Stimulated activated CD4-positive, alpha-beta T cell treated with anti-CD3 and anti-CD28 coated beads, Interleukin-12 subunit alpha, Interleukin-12 subunit beta, amount 100 ng/mL, for 48 hours (primary cell): Measurements from ENCODE around the gene PRRX2.
A peak's percentile ranks its signal among the peaks of the same experiment; 100 is the strongest.

ENCODE experiments used
- DNase-seq, 3 donors: peaks; one replicate each; pipeline ENCODE4 v3.0.0-alpha.2; 2020; ENCODE audit warnings: low read depth in 2 of 3, low spot score in 1 of 3

The PRRX2 gene

DNA sequence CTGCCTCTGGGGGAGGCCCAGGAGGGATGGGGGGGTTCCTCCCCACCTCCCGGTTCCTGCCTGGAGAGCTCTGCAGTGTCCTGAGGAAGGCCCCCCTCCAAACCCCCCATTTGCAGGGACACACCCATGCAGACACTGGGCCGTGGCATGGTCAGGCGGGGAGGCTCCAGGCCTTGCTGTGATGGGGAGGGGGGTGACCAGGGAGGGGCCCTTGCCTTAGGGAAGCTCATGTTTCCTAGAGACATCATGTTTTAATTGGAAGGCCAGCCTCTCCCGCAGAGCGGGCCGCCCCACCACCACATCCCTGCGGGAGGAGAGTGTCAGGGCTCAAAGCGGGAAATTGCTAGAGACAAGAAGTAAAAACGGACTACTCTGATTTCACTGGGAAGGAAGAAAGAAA, 12.0 kb downstream of the PRRX2 start:
- no peak for DNase-seq

DNA sequence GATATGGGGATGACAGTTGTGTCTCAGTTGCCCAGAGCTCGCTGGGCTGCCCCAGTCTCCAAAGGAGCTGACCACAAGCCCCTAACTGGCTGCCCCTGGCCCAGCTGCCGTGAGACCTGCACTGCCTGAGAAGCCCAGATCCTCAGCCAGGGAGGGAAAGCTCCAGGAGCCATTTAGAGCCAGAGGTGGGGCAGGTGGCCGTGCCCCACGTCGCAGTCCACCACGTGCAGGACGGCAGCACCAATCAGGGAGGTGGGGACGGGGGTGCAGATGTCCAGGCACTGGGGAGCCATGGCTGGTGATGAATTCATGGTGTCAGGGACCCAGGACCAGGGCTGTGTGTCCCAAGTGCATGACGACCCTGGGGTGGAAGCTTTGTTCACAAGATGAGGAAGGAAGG, 13.4 kb downstream of the PRRX2 start:
- DNase-seq: no peak

DNA sequence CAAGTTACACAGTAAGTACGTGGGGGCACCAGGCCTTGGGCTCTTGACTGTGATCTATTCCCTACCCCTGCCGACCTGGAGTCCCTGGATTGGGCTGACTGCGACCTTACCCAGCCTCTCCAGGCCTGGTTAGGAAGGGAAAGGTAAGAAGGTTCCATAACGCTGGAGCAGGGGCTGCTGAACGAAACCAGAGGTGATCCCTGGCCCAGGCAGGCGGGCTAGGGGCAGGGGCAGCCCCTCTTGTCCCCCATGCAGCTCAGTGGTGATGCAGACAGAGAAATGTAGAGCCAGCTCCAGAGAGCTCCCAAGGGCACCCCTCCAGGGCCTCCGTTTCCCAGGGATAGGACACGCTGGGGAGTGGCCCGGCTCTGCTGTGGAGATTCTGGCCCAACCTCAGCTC, 14.1 kb downstream of the PRRX2 start:
- no peak for DNase-seq

DNA sequence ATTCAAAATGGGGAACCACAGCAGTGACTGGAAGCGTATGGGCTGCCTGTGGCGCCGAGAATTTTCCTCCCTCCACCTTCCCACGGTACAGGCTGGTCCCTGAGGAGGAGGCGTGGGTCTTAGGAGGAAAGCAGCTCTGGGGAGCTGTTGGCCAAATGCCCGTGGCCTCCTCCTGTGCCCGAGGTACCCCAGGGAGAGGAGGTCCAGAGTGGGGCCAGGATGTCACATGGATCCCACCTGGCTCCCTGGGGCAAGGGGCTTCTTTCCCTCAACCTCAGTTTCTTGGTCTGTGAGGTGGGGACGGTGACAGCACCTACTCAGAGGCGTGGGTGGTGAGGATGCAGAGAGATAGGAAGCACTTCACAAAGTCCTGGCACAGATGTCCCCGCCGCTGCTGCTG, 16.5 kb downstream of the PRRX2 start:
- no peak for DNase-seq

DNA sequence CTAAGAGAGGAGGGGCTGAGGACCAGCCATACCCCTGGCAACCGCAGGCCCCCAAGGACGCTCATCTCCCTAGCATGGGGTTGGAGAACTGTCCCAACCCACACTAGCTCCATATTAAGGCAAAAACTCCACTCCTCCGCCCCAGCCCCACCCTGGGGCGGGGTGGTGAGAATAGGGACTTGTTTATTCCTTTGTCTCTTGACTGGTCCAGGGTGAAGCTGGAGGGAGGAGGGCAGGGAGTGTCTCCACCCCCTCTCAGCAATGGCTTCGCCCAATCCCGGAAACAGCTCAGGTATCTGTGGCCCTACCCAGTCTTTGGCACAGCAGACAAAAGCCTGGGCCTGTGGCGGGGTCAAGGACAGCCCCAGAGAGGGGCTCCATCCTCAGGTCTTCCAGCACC, 16.9 kb downstream of the PRRX2 start:
- no peak for DNase-seq

DNA sequence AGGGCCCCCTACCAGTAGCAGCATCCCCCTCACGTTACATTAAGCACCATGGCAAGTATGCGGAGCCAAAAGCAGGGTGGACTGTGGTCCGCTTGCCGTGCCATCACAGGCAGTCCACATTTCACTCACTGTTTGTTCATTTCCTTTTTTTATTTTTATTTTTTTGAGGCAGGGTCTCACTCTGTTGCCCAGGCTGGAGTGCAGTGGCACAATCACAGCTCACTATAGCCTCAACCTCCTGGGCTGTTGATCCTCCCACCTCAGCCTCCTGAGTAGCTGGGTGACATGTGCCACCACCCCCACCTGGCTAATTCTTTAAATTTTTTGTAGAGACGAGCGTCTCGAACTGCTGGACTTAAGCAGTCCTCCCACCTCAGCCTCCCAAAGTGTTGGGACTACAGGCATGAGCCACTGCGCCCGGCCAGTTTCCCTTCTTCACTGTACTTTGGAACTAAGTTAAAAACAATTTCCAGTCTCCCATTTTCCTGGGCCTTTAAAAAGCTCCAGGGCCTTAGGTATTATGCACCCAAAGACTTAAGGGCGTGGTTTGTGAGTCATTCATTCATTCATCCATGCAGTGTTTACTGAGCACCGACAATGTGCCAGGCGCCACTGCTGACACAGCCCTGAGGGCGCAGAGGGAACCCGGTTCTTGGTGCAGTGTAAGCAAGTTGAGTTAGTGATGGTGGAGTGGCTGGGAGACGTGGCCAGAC, 19.9 kb downstream of the PRRX2 start:
- DNase-seq: no peak

DNA sequence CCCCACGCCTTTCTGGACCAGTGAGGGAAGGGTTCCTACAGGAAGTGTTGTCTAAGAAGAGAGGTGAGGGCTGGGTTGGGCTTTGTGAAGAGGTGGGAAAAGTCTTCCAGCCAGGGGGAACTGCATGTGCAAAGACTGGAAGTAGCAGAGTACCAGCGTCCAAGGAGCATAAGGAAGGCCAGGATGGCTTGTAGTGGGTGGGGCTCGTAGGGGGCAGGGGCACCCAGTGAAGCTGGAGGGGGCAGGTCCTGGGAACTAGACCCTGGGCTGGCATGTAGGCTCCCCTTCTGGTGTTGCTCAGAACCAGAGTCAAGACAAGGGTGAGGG, 20.4 kb downstream of the PRRX2 start:
- DNase-seq: no peak

DNA sequence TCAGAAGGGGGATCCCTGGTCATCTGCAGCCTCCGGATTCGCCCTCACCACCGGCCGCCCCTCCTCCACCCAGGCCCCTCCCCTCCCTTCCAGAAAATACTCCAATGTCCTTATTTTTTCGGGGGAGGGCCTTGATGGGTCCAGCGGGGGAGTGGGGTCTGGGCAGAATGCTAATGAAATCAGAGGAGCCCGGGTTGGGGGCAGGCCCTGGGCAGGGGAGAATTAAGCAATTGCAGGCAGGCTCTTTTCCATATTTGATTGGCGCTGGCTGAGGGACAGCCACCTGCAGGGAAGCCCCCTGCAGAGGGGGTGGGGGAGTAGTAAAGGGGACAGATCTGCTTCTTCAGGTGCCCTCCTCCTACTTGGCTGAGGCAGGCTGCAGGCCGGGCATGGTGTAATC, 21.3 kb downstream of the PRRX2 start:
- DNase-seq: no peak

DNA sequence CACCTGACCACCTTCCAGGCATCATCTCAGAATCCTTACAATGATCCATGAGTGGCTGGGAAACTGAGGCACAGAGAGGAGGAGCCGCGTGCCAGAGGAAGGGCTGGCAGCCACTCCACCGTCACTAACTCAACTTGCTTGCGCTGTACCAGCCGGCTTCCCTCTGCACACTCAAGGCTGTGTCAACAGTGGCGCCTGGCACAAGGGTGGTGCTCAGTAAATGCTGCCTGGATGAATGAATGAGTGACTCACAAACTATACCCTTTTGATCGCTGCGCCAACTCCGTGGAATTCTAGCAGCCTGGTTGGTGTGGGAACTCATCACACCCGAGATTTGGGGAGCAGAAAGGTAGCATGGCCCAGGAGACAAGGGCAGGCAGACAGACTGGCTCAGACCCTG, 21.9 kb downstream of the PRRX2 start:
- no peak for DNase-seq

DNA sequence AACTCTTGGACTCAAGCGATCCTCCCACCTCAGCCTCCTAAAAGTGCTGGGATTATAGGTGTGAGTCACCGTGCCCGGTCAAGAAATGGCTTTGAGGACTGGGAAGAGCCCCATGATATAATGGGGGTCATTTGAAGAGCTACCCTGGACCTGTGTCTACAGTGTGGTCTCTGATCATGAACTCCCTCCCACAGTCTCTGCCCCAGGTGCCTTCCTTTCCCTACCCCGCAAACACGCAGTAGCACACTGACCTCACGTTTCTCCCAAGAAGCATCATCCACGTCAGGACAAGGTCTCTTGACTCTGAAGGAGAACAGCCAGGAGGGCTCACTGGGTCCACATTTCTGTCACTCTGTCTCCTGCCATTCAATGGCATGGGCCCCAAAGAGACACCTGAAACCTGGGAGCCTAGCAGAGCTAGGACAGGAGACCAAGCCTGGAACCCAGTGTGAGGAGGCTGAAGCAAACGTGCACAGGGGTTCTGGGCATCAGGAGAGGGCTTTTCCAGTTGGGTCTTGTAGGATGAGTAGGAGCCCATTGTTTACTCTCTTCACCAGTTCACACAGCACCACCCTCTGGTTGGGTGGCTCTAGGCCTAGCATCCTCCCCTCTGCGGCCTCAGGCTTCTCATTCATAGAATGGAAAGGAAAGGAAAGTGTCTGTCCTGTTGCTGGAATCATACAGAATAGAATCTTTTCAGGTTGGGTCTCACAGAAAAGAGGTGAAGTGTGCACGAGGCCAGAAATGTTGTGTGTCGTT, 23.0 kb downstream of the PRRX2 start:
- DNase-seq: no peak

DNA sequence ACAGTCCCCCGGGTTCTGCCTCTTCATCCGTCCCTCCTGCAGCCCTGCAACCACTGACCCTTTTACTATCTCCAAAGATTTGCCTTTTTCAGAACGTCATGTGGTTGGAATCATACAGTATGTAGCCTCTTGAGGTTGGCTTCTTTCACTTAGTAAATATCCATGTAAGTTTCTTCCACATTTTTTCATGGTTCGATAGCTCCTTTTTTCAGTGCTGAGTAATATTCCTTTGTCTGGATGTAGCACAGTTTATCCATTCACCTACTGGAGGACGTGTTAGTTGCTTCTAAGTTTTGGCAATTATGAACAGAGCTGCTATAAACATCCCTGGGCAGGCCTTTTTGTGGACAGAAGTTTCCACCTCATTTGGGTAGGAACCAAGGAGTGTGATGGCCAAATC, 27.1 kb downstream of the PRRX2 start:
- DNase-seq: no peak

DNA sequence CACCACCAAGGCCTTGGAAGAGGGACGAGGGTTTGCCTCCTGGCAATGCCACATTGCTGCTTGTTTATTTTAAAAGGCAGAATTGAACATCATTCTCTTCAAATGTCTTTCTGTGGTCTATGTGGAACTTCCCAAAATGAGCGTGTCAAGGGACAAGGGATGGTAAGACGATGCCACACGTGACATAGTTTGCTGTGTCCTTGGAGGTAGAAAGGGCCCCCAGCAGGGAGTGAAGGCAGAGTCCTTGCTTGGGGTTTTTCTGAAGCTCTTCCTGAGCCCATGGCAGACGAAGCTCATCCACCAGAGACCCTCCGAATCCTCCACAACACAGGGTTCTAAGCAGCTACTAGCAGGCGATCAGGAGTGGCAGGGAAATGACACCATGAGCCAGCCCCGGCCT, 28.3 kb downstream of the PRRX2 start:
- no peak for DNase-seq

DNA sequence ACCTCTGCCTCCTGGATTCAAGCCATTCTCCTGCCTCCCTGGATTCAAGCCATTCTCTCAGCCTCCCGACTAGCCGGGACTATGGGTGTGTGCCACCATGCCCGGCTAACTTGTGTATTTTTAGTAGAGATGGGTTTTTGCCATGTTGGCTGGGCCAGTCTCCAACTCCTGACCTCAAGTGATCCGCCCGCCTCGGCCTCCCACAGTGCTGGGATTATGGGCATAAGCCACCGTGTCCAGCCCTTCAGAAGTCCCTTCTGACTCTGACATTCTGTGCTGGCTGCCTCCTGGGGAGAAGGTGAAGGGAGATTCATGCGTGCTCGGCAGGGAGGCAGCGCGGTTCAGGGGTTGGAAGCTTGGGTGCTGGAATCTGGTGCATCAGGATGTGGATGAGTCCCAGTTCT, 28.8 kb downstream of the PRRX2 start:
- DNase-seq: no peak

DNA sequence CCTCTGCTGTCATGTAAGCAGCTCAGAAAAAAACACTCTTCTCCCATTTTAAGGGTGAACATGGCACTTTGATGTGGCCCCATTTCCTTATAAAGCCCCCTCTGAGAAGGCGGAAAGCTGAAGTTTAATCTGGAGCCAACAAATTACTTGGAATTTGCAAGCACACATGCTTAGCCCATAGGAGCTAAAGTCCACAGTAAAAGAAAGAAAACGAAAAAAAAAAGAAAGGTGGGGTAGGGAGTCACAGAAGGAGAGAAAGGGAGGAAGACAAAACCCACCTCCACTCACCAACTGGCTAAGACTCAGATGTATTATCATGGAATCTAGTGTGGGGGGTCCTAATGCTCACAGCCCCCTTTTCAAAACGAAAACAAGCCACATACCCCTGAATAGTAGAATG, 30.4 kb downstream of the PRRX2 start:
- no peak for DNase-seq

DNA sequence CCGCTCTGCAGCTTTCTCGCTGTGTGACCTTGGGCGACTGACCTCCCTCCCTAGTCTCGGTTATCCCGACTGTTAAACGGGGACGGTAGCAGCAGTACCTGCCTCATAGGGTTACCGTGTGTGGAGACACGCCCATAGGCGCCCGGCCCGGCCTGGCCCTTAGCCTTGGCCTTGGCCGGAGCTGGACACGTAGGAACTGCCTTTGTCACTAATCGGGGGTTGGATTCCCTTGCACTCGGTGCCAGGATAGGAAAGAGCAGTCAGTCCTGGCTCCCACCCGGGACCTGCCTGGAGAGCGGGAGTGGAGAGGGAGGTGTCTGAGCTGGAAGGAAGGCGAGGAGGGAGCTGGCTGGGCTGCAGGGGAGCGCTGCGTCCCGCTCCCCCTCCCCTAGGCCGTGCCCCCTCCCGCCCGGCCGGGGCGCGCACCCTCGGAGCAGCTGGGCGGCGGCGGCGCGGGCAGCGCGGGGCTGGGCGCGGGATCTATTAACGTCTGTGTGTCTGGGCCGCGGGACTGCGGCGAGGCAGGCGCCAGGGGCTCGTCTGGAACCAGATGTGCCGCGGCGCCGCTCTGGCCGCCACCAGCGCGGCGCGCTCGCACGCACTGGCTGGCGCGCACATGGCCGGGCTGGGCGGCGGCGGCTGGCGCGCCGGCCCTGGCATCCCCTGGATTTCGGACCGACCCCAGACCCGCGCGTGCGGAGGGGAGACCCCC, 31.7 kb downstream of the PRRX2 start:
- DNase-seq: peak in 1 of 3 donors; percentile 8

DNA sequence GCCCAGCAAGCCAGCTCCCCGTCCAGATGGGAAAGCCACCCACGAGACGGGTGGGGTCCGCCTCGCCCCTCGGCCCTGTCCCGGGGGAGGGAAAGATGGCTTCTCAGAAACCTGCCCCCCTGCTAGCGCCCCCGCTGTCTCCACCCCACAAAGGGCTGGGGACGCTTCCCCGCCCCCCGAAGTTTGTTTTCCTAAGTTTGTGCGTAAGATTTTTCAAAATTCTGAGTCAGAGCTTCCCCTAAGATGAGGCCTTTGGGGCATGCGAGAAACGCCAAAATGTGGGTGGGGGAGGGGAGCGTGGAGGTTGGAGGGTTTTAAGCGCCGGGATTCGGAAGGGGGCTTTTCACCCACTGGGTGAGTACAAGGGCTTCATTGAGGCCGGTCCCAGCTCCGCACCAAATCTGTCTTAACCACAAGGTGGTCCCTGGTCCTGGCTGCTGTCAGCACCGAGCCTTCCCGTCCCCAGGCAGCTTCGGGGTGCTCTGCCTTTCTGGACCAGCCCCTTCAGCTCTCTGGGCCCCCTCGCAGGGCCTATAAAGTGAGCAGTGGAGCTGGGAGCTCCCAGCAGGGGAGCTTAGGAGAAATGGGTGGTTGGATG, 32.3 kb downstream of the PRRX2 start:
- peak; percentile 36 to 51 (median 37) for DNase-seq

DNA sequence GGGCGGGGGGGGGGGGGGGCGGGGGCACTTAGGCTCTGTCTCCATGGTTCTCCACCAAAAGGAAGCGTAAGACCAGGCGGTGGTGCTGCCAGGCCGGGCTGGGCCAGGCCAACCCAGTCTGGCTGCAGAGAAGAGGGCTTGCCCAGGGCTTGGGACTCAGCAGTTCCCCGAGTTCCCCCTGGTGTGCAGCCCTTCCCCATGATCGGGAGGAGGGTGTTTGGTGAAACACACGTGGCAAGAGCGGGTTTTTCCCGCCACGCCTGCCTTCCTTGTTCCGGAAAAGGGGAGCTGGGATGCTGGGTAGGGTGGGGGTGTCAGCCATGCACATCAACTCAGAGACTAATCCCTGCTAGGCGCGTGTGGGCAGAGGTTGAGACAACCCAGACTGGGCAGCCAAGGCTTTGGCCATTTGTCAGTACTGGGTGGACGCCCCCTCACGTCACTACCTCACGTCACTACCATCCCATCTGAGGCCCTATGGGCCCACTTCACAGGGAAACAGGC, 32.9 kb downstream of the PRRX2 start:
- DNase-seq: peak in 1 of 3 donors; percentile 7

DNA sequence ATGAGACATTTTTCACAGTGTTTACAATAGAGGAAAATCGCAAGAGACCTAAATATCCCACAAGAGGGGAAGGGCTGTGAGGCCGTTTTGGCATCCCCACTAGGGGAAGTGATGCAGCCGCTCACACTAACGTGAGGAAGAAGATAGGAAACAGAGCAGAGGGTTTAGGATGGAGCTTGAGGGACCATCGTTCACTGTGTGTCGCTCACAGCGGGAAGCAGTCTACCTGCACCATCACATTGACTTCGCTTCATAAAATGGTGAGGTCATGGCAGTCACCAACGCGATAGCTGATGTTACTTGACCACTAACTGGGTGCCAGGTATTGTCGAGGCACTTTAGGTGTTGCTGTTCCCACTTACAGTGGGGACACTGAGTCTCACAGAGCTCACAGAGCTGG, 35.6 kb downstream of the PRRX2 start:
- no peak for DNase-seq

DNA sequence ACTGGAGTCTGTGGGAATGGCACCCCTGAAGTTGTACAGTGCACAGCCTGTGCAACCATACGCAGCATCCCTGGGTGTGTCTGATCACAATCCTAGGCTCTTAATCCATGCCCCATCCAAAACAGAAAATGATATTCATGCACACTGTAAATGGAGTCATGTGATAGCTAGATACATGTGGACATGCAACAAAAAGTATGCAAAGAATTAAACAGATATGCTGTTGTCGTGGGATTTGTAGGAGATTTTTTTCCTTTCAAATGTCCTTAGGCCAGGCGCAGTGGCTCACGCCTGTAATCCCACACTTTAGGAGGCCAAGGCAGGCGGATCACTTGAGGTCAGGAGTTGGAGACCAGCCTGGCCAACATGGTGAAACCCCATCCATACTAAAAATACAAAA, 36.1 kb downstream of the PRRX2 start:
- DNase-seq: no peak

DNA sequence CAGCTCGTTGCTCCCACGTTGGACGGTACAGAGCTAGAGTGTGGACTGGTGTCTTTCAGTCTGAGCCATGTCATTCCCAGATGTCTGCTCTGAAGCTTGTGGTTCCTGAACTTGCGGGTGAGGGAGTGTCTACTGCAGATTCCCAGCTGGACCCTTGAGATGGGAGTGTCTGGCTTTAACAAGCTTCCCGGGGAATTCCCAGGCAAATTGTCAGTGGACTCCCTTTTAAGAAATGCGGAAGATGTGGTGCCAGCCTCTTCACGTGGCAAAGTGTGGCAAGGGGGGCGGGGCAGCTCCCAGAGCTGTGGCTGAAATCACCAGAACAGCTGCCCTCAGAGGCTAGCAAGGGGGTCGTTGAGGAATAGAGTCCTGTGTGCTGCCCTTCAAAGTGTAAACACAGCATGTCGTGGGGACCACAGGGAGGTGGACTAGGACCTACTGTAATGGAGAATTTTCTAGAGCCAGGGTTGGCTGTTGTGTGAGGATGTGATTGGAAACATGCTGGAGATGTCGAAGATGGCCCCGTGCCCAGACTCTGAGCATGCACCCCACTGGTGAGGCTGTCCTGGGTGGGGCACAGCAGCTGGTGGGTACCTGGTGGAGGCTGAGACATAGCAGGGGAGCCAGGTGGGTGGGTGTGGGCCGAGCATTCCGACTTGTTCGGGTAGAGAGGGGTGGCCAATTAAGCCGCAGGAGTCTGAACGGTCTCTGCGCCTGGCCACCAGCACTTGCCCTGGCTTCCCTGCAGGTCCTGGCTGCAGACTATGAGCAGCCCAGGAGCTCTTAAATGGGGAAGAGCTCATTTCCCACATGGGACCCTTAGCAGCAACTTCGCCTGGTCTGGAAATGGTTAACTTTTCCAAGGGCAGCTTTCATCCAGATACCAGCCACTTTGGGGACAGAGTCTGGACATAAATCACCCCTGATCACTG, 37.4 kb downstream of the PRRX2 start:
- DNase-seq: no peak
